DMS 273 treated with DMSO at 0.1 percent for 48 hours (cell line): Measurements from ENCODE around the gene SPEF2.

Experiments used
- DNase-seq: peaks from one replicate; lab custom pipeline; 2025; lab: John Stamatoyannopoulos, UW

Gene SPEF2

DNA sequence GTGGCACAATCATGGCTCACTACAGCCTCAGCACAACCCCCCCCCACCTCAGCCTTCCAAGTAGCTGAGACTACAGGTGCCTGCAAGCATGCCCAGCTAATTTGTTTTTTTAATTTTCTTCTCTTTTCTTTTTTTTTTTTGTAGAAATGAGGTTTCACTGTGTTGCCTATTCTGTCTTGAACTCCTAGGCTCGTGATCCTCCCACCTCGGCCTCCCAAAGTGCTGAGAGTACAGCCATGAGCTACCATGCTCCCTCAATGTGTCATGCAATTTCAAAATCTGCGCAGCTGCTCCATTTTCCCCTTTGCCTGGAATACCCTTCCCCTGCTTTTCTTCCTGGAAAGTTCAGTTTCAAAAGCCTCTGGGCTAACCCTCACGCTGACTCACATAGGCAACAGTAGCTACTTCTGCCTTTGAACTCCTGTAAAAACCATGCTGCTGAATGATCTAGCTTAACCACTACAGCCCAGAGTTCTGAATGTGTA lies 168.0 kb downstream of the SPEF2 start:
- no peak for DNase-seq

DNA sequence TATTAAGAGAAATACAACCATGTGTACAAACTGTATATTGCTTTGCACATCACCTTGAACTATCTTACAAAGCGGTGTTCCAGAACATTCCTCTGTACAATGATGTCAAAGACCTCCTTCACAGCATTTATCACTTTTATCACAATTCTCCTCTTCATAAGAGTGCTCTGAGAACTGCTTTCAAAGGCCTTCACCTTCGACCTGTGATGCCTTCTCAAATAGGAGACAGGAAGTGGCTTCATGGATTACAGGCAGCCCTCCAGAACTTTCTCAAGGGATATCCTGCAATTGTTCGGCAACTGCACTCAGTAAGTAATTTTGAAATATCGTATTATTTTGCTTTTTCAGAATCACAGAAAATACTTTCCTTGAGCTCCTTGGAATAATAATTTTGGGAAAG lies 171.1 kb downstream of the SPEF2 start:
- no peak for DNase-seq

DNA sequence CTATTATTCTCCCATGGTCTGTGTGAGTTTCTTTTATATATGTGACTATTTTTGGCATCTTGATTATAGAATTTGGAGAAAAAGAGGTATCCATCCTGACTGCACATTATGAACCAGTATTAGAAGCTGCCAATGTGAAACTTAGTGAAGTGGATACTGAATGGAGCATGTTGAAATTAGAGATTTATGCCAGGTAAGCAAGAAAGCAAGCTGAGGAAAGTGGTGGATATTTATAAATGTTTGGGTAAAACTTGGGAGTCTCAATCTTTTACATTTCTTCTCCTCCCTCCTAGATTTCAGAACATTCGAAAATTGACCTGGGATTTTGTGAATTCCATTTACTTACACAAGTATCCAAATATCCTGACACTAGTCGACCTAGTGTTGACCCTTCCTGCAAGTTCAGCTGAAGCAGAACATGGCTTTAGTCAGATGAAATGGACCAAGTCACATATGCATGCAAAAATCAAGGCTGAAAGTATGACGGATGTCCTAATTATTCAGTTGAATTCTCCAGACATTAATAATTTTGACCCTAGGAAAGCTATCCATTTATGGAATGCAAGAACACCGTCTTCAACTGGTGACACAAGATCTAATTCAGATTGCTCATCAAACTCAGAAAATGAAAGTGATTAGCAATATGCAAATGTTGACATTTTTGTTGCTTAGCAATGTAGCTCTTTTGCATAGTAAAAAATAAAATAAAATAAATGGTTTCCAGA lies 172.2 kb downstream of the SPEF2 start:
- no peak for DNase-seq

DNA sequence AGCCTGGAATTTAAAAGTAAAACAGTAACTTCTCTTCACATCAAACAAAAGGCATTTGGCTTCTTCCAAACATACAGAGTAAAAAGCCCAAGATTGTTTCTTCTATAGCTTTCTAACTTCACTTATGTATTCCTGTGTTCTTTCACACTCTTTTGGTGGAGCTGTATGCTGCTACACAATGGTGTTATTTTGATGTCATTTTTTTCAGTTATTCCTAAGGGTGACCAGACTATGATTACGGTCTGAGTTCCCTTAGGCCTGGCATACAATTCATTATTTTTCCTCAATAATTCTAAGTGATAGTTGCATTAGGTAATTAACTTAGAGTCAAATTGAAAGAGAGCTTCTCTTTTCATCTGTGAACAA lies 172.8 kb downstream of the SPEF2 start:
- no peak for DNase-seq

GRCh38 chr5:35794328-35794619 lies 176.6 kb downstream of the SPEF2 start:
- DNase-seq, result no peak

DNA sequence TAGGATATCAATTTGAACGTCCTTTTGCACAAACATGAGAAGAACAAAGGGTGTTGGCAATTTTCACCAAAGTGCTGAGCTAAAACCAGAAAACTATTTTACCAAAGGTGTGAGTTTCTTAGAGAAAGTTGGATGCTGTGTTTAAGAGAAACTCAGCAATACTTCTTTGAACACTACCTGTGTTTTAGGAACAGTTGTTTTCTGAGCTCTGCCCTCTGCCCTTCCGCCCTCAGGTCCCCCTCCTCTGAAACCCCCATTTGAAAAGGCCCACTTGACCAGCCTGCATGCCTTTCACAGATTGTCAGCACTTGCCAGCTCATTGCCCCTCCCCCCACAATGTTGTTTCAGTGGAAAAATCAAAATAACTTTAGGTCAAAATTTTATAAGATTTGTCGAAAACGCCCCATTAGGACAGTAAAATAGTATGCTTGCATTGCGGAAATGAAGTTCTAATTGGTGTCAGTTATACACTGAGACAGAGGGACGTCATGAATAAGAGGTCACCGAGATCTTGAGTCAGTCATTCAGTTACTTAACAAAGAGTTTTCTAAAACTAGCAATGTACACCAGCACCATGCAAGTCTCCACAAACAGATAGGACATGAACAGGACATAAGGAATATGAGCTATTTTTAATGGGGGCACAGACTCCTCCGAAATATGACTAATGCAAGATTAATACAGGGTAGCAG lies 177.2 kb downstream of the SPEF2 start:
- DNase-seq, result no peak

GRCh38 chr5:35799181-35799580 lies 181.5 kb downstream of the SPEF2 start:
- DNase-seq, result no peak

DNA sequence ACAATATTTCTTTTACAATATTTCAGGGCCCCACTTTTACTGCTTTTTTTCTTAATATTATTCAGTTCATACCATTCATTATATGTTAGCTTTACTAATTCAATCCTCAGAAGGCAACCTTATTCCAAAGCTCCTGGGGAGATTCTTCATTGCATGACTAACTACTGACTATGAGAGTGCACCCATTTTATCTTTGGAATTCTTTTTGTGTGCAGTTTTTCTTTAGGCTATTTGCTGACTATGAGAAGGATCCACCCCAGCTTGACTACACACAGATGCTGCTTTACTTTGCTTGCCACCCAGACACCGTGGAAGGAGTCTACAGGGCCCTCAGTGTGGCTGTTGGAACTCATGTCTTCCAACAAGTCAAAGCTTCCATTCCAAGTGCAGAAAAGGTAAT lies 182.1 kb downstream of the SPEF2 start:
- DNase-seq, result no peak

GRCh38 chr5:35803191-35803651 lies 185.6 kb downstream of the SPEF2 start:
- peak; percentile 13 for DNase-seq

DNA sequence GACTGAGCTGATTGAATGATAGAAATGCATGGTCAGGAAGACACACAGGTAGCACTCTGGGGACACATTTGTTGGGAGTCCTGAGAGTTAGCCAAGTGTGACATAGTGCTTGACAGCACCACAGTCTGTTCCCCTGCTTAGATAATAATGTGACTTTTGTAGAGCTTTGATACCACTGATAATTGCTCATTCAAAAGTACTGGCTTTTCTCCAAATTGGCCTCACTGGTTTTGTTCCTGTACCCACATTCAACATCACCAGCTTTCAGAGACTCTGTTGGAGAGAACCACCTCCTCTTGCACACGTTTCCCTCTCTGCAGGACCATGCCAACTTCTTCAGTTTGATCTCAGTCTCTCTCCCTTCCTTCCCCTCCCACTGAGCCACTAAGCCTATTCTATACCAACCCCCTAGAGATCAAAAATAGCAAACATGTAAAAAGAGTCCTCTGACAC lies 186.6 kb downstream of the SPEF2 start:
- no peak for DNase-seq

- DNase-seq, result no peak
Observed at GRCh38 chr5:35804841-35805240, 187.2 kb downstream of the SPEF2 start.

DNA sequence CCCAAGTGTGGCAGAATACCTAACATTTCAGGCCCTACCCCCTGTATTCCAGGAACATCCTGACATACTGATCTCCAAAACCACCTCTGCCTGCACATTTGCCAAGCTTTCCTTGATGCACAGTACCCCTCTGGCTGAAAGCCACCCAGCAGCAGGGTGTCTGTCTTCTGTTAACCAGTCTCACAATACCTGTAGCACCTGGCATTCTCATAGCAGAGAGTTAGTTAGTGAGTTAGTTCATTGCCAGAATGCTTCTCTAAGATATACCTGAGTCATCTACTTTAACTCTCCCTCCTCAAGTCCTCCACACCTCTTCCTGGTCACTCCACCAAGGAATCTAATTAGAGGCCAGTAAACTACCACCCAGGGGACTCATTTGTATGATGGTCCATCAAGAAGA lies 192.9 kb downstream of the SPEF2 start:
- no peak for DNase-seq

- DNase-seq, result no peak
Observed at GRCh38 chr5:35811108-35811741, 193.6 kb downstream of the SPEF2 start.

DNA sequence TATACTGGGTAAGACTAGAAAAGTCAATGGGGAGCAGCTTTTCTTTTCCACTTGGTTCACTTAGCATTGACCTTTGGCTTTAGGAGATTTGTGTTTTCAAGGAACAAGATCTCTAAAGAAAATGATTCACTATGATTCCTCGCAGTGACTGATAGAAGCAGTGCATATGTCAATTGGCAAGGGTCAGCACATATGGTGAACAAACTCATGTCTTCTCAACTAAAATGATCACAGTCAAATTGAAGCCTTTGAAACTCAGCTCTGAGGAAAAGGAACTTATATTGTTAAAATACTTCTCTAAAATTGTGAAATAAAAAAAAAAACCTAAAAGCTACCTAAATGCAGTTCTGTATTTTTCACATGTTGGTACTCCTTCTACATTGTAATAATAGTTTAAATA lies 195.9 kb downstream of the SPEF2 start:
- DNase-seq, result no peak

DNA sequence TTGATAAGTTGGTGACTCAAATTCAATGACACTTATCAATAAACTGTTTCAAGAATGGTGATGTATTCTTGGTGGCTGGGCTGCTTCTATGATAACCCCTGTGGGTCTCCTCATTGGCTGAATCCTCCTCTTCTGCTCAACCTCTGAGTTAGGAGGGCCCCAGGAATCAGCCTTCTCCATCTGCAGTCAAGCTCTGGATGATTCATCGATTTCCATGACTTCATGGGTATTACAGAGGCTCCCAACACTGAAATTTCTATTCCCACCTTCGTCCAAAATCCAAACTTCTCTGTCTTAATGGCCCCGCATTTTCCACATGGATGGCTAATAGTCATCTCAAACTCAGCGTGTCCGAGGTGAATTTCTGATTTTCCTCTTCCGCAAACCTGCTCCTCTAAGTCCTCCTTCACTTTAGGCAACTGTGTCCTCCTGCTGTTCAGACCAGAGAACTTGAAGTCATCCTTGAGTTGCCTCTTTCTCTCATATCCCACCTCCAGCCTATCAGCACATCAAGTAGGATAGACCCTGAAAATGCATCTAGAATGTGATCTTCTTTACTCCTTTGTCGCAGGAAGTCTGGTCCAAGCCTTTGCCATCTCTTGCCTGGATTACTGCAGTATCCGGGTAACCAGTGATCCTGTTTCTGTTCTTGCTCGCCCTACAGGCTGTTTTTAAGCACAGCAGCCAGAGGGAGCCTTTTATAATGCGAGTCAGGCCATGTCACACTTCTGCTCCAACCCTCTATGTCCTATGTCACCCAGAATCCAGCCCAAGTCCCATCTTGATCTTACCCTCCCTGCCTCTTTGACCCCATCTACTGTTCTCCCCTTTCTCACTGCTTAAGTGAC lies 197.7 kb downstream of the SPEF2 start:
- peak; percentile 4 for DNase-seq

DNA sequence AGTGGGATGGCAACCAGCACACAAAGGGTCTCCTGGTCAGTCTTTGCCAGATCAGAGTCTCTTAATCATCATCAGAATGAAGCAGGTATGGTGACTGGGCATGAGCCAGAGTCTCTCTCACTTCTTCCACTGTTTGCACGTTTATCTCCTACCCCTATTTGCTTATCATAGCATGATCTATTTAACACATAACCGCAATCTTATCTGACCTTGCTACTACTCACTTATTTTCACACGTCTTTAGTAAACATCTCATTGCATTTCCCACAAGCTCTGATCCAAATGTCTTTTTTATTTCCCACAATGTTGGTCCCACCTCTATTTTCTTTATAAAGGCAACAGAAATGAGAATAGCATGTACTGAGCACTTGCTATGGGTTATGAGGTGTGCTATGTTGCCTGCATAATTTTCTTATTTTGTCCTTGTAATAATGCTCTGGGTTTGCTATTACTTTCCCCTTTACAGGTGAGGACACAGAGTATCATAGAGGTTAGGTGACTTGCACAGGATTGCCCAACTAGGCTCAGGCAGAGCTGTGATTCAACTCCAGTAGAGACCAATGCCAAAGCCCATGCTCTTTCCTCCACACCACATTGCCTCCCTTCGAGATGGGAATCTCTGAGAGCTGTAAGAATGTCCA lies 199.3 kb downstream of the SPEF2 start:
- no peak for DNase-seq

DNA sequence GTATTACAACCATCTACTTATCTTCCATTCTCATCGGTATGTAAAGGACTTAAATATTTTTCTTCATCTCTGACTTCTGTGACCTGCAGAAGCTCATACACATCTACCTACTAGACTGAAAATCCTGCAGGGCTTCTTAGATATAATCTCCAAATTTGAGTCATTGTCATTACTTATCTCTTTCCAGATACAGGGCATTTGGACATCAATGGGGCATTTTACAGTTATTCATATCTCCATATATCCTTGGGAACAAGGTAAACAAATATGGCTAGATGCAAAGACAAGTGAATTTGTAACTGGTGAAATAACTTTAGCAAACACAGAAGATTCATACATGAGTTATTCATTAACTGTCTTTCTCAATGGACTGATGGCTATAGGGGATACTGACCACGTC lies 201.4 kb downstream of the SPEF2 start:
- no peak for DNase-seq

DNA sequence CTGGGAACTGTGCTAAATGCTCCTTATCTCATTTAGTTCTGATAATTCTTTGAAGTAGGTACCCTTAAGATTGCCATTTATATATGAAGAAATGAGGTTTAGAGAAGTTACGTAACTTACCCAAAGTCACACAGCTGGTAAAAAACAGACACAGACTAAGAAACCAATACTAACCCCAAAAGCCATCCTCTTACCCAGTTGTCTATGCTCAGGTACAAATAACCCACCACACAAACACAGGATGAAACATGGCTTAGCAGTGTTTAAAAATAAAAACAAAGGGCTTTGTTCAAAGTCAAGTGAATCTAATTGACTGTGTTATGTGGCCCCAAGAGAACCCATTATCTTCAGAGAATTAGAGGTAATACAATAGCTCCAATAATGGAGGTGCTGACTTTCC lies 202.0 kb downstream of the SPEF2 start:
- DNase-seq, result no peak

GRCh38 chr5:35820735-35821134 lies 203.1 kb downstream of the SPEF2 start:
- DNase-seq, result no peak

GRCh38 chr5:35821513-35821912 lies 203.8 kb downstream of the SPEF2 start:
- DNase-seq, result no peak

DNA sequence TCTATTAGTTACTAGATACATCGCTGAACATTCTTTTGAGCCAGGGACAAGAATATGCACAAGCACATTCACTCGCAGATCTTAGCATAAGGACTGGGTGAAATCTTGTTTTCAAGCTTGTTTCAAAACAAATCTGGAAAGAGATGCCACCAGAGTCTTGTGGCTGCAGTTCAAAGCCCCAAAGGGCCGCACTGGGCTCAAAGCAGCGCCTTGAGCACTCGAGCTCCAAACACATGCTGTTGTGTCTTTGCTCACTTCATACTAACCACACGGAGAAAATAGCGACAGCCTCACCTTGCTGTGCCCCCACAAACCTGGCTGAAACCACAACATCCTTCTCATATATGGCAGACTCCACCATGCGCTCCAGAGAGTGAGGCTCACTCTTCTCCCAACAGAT lies 204.8 kb downstream of the SPEF2 start:
- no peak for DNase-seq
